WTC11 (cell line): ENCODE measurements around the gene NCK1.

Source experiments
- CTCF ChIP-seq: fragments of 200-600 bp; IDR thresholded peaks from 2 replicates; pipeline ENCODE4 v1.8.0; 2022; ENCODE audit warnings: antibody characterized with exemption
- IRF1 ChIP-seq: sonication (generic); formaldehyde crosslinking; IDR thresholded peaks from 2 replicates; pipeline ENCODE4 v1.8.0; 2023; ENCODE audit warnings: missing genetic modification reagents
- JUN ChIP-seq: sonication (generic); formaldehyde crosslinking; IDR thresholded peaks from 2 replicates; pipeline ENCODE4 v1.8.0; 2023; ENCODE audit warnings: mild to moderate bottlenecking, missing genetic modification reagents
- MXD4 ChIP-seq: fragments of 250-450 bp; sonication (Bioruptor Pico); IDR thresholded peaks from 2 replicates; pipeline ENCODE4 v1.8.0; 2021; ENCODE audit warnings: mild to moderate bottlenecking, moderate library complexity, borderline replicate concordance
- MYBL2 ChIP-seq: sonication (generic); formaldehyde crosslinking; IDR thresholded peaks from 2 replicates; pipeline ENCODE4 v1.8.1; 2023; ENCODE audit warnings: mild to moderate bottlenecking, moderate library complexity, missing genetic modification reagents
- NR1H2 ChIP-seq: sonication (generic); formaldehyde crosslinking; IDR thresholded peaks from 2 replicates; pipeline ENCODE4 v1.9.0; 2021; ENCODE audit warnings: mild to moderate bottlenecking, moderate library complexity, missing genetic modification reagents
- RORB ChIP-seq: fragments of 250-450 bp; sonication (Bioruptor Pico); IDR thresholded peaks from 2 replicates; pipeline ENCODE4 v1.9.0; 2021; ENCODE audit warnings: mild to moderate bottlenecking
- SMAD3 ChIP-seq: sonication (generic); formaldehyde crosslinking; IDR thresholded peaks from 2 replicates; pipeline ENCODE4 v1.8.0; 2022; ENCODE audit warnings: missing genetic modification reagents, mild to moderate bottlenecking, borderline replicate concordance
- ZBTB21 ChIP-seq: sonication (generic); formaldehyde crosslinking; IDR thresholded peaks from 2 replicates; pipeline ENCODE4 v1.8.1; 2023; ENCODE audit warnings: mild to moderate bottlenecking, missing genetic modification reagents, borderline replicate concordance
- ZNF232 ChIP-seq: sonication (generic); formaldehyde crosslinking; IDR thresholded peaks from 2 replicates; pipeline ENCODE4 v1.8.0; 2022; ENCODE audit warnings: mild to moderate bottlenecking, missing genetic modification reagents
- ZNF671 ChIP-seq: fragments of 250-450 bp; sonication (Bioruptor Pico); IDR thresholded peaks from 2 replicates; pipeline ENCODE4 v1.8.0; 2021; ENCODE audit warnings: mild to moderate bottlenecking

GRCh38 chr3:136949146-136949545, 87.1 kb downstream of the NCK1 start:
- TF ChIP-seq CTCF (no peak), MYBL2 (CRISPR knock-in tag) (no peak), ZNF671 (CRISPR knock-in tag) (no peak), MXD4 (CRISPR knock-in tag) (no peak), ZBTB21 (CRISPR knock-in tag) (no peak), RORB (CRISPR knock-in tag) (no peak), IRF1 (CRISPR knock-in tag) (no peak), ZNF232 (CRISPR knock-in tag) (no peak), JUN (CRISPR knock-in tag) (no peak), NR1H2 (no peak), SMAD3 (CRISPR knock-in tag) (no peak)
